SK-N-SH (cell line): Measurements from ENCODE around the gene MPEG1.

ENCODE experiments used
- CHD2 ChIP-seq: fragments of 150-350 bp; IDR thresholded peaks from 2 replicates; pipeline ENCODE4 v1.6.1; 2018; ENCODE audit warnings: low read length; ENCODE audit not compliant: partially characterized antibody
- CTCF ChIP-seq: fragments of 200-600 bp; sonication (generic); IDR thresholded peaks from 2 replicates; pipeline ENCODE4 v1.6.1; 2017; ENCODE audit warnings: antibody characterized with exemption, mild to moderate bottlenecking, moderate library complexity
- EP300 ChIP-seq, 2 experiments: IDR thresholded peaks; 2 replicates each; pipeline versions ENCODE4 v1.4.0 to v1.6.1; 2012; ENCODE audit warnings: borderline replicate concordance in 1 of 2, low read depth in 1 of 2, low read length in 1 of 2
- EZH2phosphoT487 ChIP-seq: fragments of 200-600 bp; sonication (generic); IDR thresholded peaks from 2 replicates; pipeline ENCODE4 v1.6.1; 2017; ENCODE audit warnings: low read depth, mixed run types, mild to moderate bottlenecking, antibody characterized with exemption, moderate library complexity, borderline replicate concordance
- FOXM1 ChIP-seq: IDR thresholded peaks from 2 replicates; pipeline ENCODE4 v1.4.0; 2012; ENCODE audit warnings: low read depth, mild to moderate bottlenecking
- GATA2 ChIP-seq: sonication (generic); formaldehyde crosslinking; IDR thresholded peaks from 2 replicates; pipeline ENCODE4 v1.5.0; 2020; ENCODE audit warnings: mild to moderate bottlenecking, missing genetic modification reagents
- IRF3 ChIP-seq: fragments of 150-350 bp; IDR thresholded peaks from 2 replicates; pipeline ENCODE4 v1.6.1; 2016; ENCODE audit warnings: mild to moderate bottlenecking, low read depth, low read length
- NFIC ChIP-seq: IDR thresholded peaks from 2 replicates; pipeline ENCODE4 v1.4.0; 2012; ENCODE audit warnings: borderline replicate concordance
- POLR2AphosphoS5 ChIP-seq: IDR thresholded peaks from 2 replicates; pipeline ENCODE4 v1.6.1; 2012; ENCODE audit warnings: low read depth, low read length
- RXRA ChIP-seq: IDR thresholded peaks from 2 replicates; pipeline ENCODE4 v1.4.0; 2012; ENCODE audit warnings: low read depth, mild to moderate bottlenecking, borderline replicate concordance
- SIN3A ChIP-seq: IDR thresholded peaks from 2 replicates; pipeline ENCODE4 v1.6.1; 2012; ENCODE audit warnings: low read depth, mild to moderate bottlenecking, low read length, moderate library complexity, borderline replicate concordance
- TCF12 ChIP-seq: IDR thresholded peaks from 2 replicates; pipeline ENCODE4 v1.4.0; 2012
- TEAD4 ChIP-seq: IDR thresholded peaks from 2 replicates; pipeline ENCODE4 v1.4.0; 2012; ENCODE audit warnings: mild to moderate bottlenecking, borderline replicate concordance; ENCODE audit not compliant: insufficient read depth
- YY1 ChIP-seq: IDR thresholded peaks from 2 replicates; pipeline ENCODE4 v1.4.0; 2012; ENCODE audit warnings: low read depth, mild to moderate bottlenecking

- TF ChIP-seq POLR2AphosphoS5 (no peak), EP300 (IDR thresholded peaks at IDR 0.05; ENCODE audit: borderline replicate concordance in 1 of 2, low read depth in 1 of 2, low read length in 1 of 2) (no peak), TCF12 (no peak), CTCF (no peak), SIN3A (no peak), YY1 (no peak), EZH2phosphoT487 (no peak), RXRA (no peak), FOXM1 (no peak), GATA2 (CRISPR knock-in tag) (no peak), IRF3 (no peak), NFIC (no peak), CHD2 (no peak), TEAD4 (no peak)
Observed at GRCh38 chr11:59178402-59178801, 34.3 kb downstream of the MPEG1 start.
